Panc1 (cell line): ENCODE measurements around the gene PLA2G15. TPM values are rescaled to one million over a fixed set of nuclear protein-coding genes. Genes with fewer than 3 reads are reported as not detected.

Source experiments
- ATAC-seq: fragments of 200-7000 bp; cut with Tn5 transposase; 2 replicates; pipeline ENCODE4 v1.9.1; 2020; ENCODE audit warnings: mild to moderate bottlenecking, moderate library complexity
- BruUV-seq: library from RNA; stranded (reverse); fragments of 400-500 nt; replicated peaks from 2 replicates; lab custom pipeline; 2021; lab: Mats Ljungman, UMichigan
- CTCF ChIA-PET: fragments of 300-600 bp; sonication (Branson Sonifier 250); formaldehyde crosslinking; loops from one replicate; lab custom pipeline; 2022; ENCODE audit warnings: antibody characterized with exemption; lab: Charles Lee
- POLR2A ChIA-PET: fragments of 300-600 bp; sonication (Branson Sonifier 250); formaldehyde crosslinking; loops from one replicate; lab custom pipeline; 2022; ENCODE audit warnings: antibody characterized with exemption; lab: Charles Lee
- DNase-seq: peaks from one replicate; pipeline ENCODE4 v3.0.0-alpha.2; 2010; ENCODE audit warnings: low read depth, low spot score
- H3K27ac ChIP-seq: 2 replicates; pipeline ENCODE4 v1.5.1; 2011; ENCODE audit warnings: mild to moderate bottlenecking, low read length, inconsistent platforms
- H3K27me3 ChIP-seq: fragments of 200-500 bp; sonication (Bioruptor generic); 2 replicates; pipeline ENCODE4 v1.6.0; 2014; ENCODE audit warnings: low read length, inconsistent platforms; ENCODE audit not compliant: control insufficient read depth, insufficient read depth
- H3K36me3 ChIP-seq: fragments of 200-500 bp; sonication (Bioruptor generic); 2 replicates; pipeline ENCODE4 v1.5.1; 2014; ENCODE audit warnings: inconsistent platforms, mild to moderate bottlenecking, low read length, moderate library complexity; ENCODE audit not compliant: control insufficient read depth, insufficient read depth
- H3K4me1 ChIP-seq: 2 replicates; pipeline ENCODE4 v1.5.1; 2011; ENCODE audit warnings: inconsistent platforms, mild to moderate bottlenecking, low read length, moderate library complexity; ENCODE audit not compliant: control insufficient read depth, insufficient read depth
- H3K4me3 ChIP-seq, 2 experiments: 2 replicates each; pipeline ENCODE4 v1.5.1; 2011 to 2012; ENCODE audit warnings: low read depth in 2 of 2, low read length in 2 of 2, mild to moderate bottlenecking in 2 of 2, inconsistent platforms in 1 of 2, moderate library complexity in 1 of 2
- H3K9me3 ChIP-seq: fragments of 200-500 bp; sonication (Bioruptor generic); 2 replicates; pipeline ENCODE4 v1.5.1; 2014; ENCODE audit warnings: low read depth, mild to moderate bottlenecking, inconsistent platforms, low read length, moderate library complexity; ENCODE audit not compliant: control insufficient read depth, insufficient read depth
- CTCF ChIP-seq: fragments of 450-650 bp; IDR thresholded peaks from 2 replicates; pipeline ENCODE4 v1.5.1; 2017; ENCODE audit warnings: mild to moderate bottlenecking
- POLR2AphosphoS5 ChIP-seq: IDR thresholded peaks from 2 replicates; pipeline ENCODE4 v1.6.1; 2012; ENCODE audit warnings: mild to moderate bottlenecking, low read depth, low read length, moderate library complexity
- SIN3A ChIP-seq: IDR thresholded peaks from 2 replicates; pipeline ENCODE4 v1.6.1; 2012; ENCODE audit warnings: low read depth, mild to moderate bottlenecking, low read length, moderate library complexity, borderline replicate concordance; ENCODE audit not compliant: insufficient read depth
- TCF7L2 ChIP-seq: IDR thresholded peaks from 2 replicates; pipeline ENCODE4 v1.6.1; 2011; ENCODE audit warnings: mild to moderate bottlenecking, low read depth, low read length, inconsistent platforms
- in situ Hi-C: cut with HindIII; loops from 2 replicates; pipeline ENCODE4 v1.10.0; 2016; ENCODE audit warnings: low sequenced_read_pairs, low pct_unique_long_range_greater_than_20kb
- intact Hi-C: fragments of 100-400 bp; cut with micrococcal nuclease; formaldehyde crosslinking; loops from one replicate; pipeline ENCODE4 v1.10.0; 2022; ENCODE audit not compliant: unreplicated experiment
- total RNA-seq: library from RNA; stranded (reverse); gene quantifications from one replicate; pipeline ENCODE4 v1.2.1, GENCODE V29; 2021; ENCODE audit not compliant: unreplicated experiment
- TF ChIP-seq, protein P1 (sequence below), 2 experiments: IDR thresholded peaks; 2 replicates each; pipeline ENCODE4 v1.6.1; 2011 to 2012; ENCODE audit warnings: low read depth in 2 of 2, control low read depth in 1 of 2, low read length in 1 of 2, mild to moderate bottlenecking in 1 of 2, moderate library complexity in 1 of 2; ENCODE audit not compliant: insufficient read depth in 1 of 2

Gene PLA2G15
- total RNA-seq, 1 experiment from 2014 or later, result 14.3 TPM

- Histone ChIP-seq H3K9me3 (no peaks in the 10 kb centered on the region), H3K36me3 (no peaks in the 10 kb centered on the region), H3K27ac (no peak overlapping the region), H3K4me1 (peaks cover 9% of the 10 kb centered on the region), H3K27me3 (no peaks in the 10 kb centered on the region), H3K4me3 (no peak overlapping the region)
- intact Hi-C loops, result no loop called here
- no peak for DNase-seq
- no TSS peak for BruUV-seq
- no peak for ATAC-seq
- CTCF ChIA-PET, result no interaction called here
- POLR2A ChIA-PET, result no interaction called here
- TF ChIP-seq TCF7L2 (no peak), POLR2AphosphoS5 (no peak), SIN3A (no peak), CTCF (no peak)
- TF ChIP-seq, protein P1, sequence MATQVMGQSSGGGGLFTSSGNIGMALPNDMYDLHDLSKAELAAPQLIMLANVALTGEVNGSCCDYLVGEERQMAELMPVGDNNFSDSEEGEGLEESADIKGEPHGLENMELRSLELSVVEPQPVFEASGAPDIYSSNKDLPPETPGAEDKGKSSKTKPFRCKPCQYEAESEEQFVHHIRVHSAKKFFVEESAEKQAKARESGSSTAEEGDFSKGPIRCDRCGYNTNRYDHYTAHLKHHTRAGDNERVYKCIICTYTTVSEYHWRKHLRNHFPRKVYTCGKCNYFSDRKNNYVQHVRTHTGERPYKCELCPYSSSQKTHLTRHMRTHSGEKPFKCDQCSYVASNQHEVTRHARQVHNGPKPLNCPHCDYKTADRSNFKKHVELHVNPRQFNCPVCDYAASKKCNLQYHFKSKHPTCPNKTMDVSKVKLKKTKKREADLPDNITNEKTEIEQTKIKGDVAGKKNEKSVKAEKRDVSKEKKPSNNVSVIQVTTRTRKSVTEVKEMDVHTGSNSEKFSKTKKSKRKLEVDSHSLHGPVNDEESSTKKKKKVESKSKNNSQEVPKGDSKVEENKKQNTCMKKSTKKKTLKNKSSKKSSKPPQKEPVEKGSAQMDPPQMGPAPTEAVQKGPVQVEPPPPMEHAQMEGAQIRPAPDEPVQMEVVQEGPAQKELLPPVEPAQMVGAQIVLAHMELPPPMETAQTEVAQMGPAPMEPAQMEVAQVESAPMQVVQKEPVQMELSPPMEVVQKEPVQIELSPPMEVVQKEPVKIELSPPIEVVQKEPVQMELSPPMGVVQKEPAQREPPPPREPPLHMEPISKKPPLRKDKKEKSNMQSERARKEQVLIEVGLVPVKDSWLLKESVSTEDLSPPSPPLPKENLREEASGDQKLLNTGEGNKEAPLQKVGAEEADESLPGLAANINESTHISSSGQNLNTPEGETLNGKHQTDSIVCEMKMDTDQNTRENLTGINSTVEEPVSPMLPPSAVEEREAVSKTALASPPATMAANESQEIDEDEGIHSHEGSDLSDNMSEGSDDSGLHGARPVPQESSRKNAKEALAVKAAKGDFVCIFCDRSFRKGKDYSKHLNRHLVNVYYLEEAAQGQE (IDR thresholded peaks at IDR 0.05; ENCODE audit: insufficient read depth in 1 of 2, low read depth in 2 of 2, low read length in 1 of 2), result no peak
- in situ Hi-C loops, result no loop called here
Observed at GRCh38 chr16:68246666-68247065, 1.5 kb downstream of the PLA2G15 start.

- in situ Hi-C loops, result no loop called here
- intact Hi-C loops, result no loop called here
- Histone ChIP-seq H3K4me1 (peaks cover 9% of the 10 kb centered on the region), H3K9me3 (no peaks in the 10 kb centered on the region), H3K27me3 (no peaks in the 10 kb centered on the region), H3K36me3 (no peaks in the 10 kb centered on the region), H3K4me3 (no peak overlapping the region), H3K27ac (no peak overlapping the region)
- ChIA-PET POLR2A (no interaction called here), CTCF (no interaction called here)
- no peak for TF ChIP-seq TCF7L2
- no peak for TF ChIP-seq SIN3A
- no peak for TF ChIP-seq POLR2AphosphoS5
- TF ChIP-seq, protein P1 (IDR thresholded peaks at IDR 0.05; ENCODE audit: insufficient read depth in 1 of 2, low read depth in 2 of 2, low read length in 1 of 2), result no peak
- no peak for TF ChIP-seq CTCF
- ATAC-seq (no peak), DNase-seq (no peak)
- no TSS peak for BruUV-seq
Observed at GRCh38 chr16:68247400-68247799, 2.2 kb downstream of the PLA2G15 start.
